ENCODE measurements around the gene SLC1A7.

SLC1A7 gene

GRCh38 chr1:53180226-53180625 is 37.8 kb upstream of the SLC1A7 start:
- TF ChIP-seq POLR2A (IDR thresholded peaks at IDR 0.05; ENCODE audit: extremely low read depth, insufficient read length): no peak
- TF ChIP-seq MAX (IDR thresholded peaks at IDR 0.05; ENCODE audit: low read depth, low read length): no peak
- TF ChIP-seq MYC (IDR thresholded peaks at IDR 0.05; ENCODE audit: low read depth, low read length): no peak
- no peak for TF ChIP-seq CTCF (IDR thresholded peaks at IDR 0.05; ENCODE audit: low read depth, low read length)
- DNase-seq (ENCODE audit: low read depth): no peak
- H3K4me3 ChIP-seq (ENCODE audit: low read depth, low read length): no peak overlapping the region

- TF ChIP-seq POLR2A (IDR thresholded peaks at IDR 0.05; ENCODE audit: extremely low read depth, insufficient read length) (no peak), MYC (IDR thresholded peaks at IDR 0.05; ENCODE audit: low read depth, low read length) (no peak), MAX (IDR thresholded peaks at IDR 0.05; ENCODE audit: low read depth, low read length) (no peak), CTCF (IDR thresholded peaks at IDR 0.05; ENCODE audit: low read depth, low read length) (no peak)
- no peak overlapping the region for H3K4me3 ChIP-seq (ENCODE audit: low read depth, low read length)
- DNase-seq (ENCODE audit: low read depth): no peak
These were observed 34.2 kb upstream of the SLC1A7 start for GRCh38 chr1:53176452-53177208.

GRCh38 chr1:53174971-53175913 is 32.8 kb upstream of the SLC1A7 start:
- DNase-seq (ENCODE audit: low read depth): no peak
- no peak overlapping the region for H3K4me3 ChIP-seq (ENCODE audit: low read depth, low read length)
- no peak for TF ChIP-seq POLR2A (IDR thresholded peaks at IDR 0.05; ENCODE audit: extremely low read depth, insufficient read length)
- no peak for TF ChIP-seq MYC (IDR thresholded peaks at IDR 0.05; ENCODE audit: low read depth, low read length)
- no peak for TF ChIP-seq MAX (IDR thresholded peaks at IDR 0.05; ENCODE audit: low read depth, low read length)
- no peak for TF ChIP-seq CTCF (IDR thresholded peaks at IDR 0.05; ENCODE audit: low read depth, low read length)

- DNase-seq (ENCODE audit: low read depth): peak; percentile 20
- no peak overlapping the region for H3K4me3 ChIP-seq (ENCODE audit: low read depth, low read length)
- TF ChIP-seq POLR2A (IDR thresholded peaks at IDR 0.05; ENCODE audit: extremely low read depth, insufficient read length) (no peak), MAX (IDR thresholded peaks at IDR 0.05; ENCODE audit: low read depth, low read length) (no peak), CTCF (IDR thresholded peaks at IDR 0.05; ENCODE audit: low read depth, low read length) (peak; percentile 4)
These were observed 30.1 kb upstream of the SLC1A7 start for GRCh38 chr1:53172426-53173128.

GRCh38 chr1:53166912-53167311 is 24.5 kb upstream of the SLC1A7 start:
- no peak overlapping the region for H3K4me3 ChIP-seq (ENCODE audit: low read depth, low read length)
- DNase-seq (ENCODE audit: low read depth): no peak
- TF ChIP-seq MYC (IDR thresholded peaks at IDR 0.05; ENCODE audit: low read depth, low read length): no peak
- no peak for TF ChIP-seq POLR2A (IDR thresholded peaks at IDR 0.05; ENCODE audit: extremely low read depth, insufficient read length)
- TF ChIP-seq CTCF (IDR thresholded peaks at IDR 0.05; ENCODE audit: low read depth, low read length): no peak
- TF ChIP-seq MAX (IDR thresholded peaks at IDR 0.05; ENCODE audit: low read depth, low read length): no peak

Measured in NB4 (cell line).